HG03066 (cell line): ENCODE results near the gene RAET1L.
"Not testable (repeated sequence)": the region's sequence is repeated elsewhere in the genome, so short reads cannot be mapped to it uniquely, and the experiment has no call there.

Experiments used
- ATAC-seq: cut with Tn5 transposase; IDR thresholded peaks from one replicate; pipeline ENCODE4 v1.9.1; 2021; ENCODE audit warnings: low read depth; ENCODE audit not compliant: unreplicated experiment

RAET1L gene

DNA sequence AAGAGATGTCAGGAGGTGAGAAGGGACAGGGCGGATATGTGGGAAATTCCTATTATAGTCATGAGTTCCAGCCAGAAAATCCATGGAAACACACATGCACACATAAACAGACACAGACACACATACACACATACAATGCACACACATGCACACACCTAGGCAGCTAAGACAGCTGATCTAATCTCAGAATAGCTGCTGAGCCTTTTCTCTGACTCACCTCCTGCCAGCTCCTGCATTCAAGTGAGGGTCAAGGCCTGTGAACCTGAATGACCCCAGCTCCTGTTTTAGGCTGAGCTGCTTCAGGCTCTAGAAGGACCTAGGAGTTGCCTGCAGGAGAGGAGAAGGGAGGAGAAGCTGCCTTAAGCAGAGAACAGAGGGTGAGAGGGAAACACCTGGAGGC is 21.6 kb upstream of the RAET1L start:
- no peak for ATAC-seq

DNA sequence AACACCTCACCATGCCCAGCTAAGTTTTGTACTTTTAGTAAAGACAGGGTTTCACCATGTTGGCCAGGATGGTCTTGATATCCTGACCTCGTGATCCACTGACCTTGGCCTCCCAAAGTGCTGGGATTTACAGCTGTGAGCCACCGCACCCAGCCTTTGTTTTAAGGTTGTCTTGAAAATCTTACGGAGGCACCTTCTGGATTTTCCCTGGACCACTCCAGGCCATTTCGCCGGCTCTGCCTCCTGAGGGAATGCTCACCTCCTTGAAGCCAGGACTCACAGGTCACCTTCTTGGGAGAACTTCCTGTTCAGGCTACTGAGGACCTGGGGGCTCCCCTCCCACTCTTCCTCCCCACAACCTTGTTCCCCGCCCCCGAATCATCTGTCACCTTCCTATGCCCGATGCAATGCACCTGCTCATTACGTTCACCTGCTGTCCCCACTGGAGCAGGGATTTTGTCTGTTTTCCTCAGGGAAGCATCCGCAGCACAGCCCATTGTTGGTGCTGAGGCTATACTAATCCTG is 19.4 kb upstream of the RAET1L start:
- ATAC-seq: no peak

DNA sequence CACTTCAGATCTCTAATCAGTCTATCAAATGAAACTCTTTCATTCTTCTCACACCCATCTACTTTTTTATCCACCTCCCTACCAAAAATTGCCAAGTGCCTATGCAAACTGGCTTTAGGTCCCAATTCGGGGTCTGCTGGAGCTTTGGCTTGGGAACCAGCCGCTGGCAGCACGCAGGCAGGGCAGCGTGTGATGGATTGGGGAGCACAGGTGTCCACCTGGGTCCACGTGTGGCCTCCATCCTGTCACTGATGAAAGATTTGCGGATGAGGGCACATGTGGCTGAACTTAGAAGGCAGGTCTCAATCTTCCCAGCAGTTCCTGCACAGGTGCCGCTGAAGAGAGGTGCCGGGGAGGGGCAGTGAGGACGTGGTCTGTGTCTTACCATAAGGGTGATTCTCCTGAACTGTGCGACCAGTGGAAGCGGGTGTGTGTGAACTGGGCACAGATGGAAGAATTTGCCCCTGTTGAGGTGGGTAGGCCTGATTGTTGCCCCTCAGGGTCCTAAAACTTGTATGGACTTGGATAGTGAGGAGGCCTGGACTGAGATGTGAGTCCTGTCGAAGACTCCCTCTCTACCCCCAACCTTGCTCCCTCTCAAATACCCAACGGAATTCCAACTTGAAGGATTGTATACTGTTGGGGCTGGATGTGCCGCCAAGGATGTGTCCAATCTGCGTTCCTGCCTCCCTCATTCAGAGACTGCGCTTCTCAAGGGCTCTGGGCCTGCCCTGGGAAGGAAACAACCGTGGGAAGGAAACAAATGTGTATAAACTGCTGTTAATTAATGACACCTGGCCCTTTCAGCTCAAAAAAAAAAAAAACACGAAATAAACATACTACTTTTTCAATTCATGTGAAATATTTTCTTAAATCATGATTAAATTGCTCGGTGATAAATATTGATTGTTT is 18.4 kb upstream of the RAET1L start:
- ATAC-seq: no peak

DNA sequence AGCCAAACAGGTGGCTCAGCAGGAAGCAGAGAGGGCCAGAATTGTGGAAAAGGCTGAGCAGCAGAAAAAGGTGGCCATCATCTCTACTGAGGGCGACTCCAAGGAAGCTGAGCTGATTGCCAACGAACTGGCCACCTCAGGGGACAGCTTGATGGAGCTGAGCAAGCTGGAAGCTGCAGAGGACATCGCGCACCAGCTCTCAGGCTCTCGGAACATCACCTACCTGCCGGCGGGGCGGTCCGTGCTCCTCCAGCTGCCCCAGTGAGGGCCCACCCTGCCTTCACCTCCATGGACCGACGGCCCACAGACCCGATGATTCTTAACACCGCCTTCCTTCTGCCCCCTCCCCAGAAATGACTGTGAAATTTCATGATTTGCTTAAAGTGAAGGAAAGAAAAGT is 17.8 kb upstream of the RAET1L start:
- ATAC-seq: no peak

DNA sequence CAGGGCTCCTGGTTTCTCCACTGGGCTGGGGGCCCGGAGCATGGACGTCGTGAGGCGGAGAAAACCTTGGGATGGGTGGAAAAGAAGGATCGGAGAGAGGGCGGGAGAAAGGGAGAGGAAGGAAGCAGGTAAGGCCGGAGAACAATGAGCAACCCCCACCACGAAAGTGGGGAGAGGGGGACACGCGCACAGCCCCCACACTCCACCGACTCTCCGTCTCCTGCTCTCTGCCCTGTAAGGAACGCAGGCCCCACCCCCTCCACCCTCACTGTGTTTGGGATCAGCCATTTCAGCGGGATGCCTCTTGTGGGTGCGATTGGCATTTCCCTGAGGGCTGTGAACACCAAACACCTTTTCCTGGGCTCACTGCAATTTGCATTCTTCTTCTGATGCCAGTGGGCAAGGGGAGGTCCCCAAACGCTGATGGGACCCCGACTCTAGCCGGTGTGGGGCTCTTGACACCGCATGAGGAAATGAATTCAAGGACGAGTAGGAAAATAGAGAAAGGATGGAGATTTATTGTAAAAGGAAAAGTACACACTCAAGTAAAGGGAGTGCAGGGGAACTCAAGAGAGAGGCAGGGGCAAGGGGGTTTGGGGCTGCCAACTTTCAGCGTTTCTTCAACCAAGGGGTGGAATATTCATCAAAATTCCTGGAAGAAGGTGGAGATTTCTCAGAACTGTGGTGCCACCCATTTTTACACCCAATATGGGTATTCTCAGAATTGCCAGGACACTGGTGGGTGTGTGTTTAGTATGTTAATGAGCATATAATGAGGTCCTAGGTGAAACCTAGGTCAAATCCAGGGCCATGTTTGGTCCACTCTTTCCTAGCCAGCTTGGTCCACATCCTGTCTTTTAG is 13.1 kb upstream of the RAET1L start:
- no peak for ATAC-seq

DNA sequence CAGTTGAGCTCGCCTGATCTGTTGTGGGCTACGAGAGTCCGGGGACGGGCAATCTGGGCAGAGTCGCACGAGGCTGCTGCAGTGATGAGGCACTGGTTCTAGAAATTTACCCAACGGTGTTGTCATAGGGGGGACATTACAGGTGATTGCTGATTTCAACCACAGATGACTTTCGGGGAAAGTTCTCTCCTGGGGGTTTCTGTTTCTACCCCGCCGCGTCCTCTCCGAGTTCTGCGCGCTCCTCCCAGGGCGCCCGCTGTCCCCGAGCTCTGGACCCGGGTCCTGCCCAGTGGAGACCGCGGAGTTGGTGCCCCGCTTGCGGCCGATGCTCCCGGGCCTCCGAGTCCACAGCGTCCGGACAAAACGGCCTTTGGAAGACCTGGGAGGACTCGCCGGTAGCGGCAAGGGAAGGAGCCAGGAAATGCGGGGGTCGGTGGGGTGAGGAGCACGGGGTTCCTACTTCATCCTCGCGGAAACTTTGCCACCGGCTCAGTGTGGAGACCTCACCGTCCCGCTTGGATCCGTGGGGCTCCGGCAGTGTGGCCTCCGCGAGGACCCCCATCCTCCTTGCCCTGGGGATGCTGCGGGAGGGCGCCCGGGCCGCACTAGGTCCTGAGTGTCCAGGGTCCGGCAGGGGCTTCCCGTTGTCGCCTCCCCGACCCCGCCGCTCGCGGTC is 12.3 kb upstream of the RAET1L start:
- no peak for ATAC-seq

DNA sequence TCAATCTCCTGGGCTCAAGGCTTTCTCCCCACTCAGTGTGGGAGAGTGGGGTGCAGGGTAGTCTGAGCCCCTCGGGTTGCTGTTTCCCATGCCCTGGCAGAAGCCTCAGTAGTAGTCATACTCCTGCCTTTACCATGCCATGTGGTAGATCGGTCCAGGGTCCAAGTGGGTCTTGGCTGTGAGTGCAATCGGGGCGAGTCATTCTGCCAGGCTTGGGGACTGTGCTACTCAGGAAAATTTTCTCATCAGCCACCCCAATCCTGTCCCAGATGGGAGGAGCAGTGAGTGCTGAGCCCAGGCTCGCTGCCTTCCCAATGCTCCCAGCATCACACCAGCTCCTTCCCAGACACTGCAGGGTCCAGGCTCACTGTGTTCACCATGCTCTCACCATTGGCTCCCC is 10.7 kb upstream of the RAET1L start:
- ATAC-seq: no peak

DNA sequence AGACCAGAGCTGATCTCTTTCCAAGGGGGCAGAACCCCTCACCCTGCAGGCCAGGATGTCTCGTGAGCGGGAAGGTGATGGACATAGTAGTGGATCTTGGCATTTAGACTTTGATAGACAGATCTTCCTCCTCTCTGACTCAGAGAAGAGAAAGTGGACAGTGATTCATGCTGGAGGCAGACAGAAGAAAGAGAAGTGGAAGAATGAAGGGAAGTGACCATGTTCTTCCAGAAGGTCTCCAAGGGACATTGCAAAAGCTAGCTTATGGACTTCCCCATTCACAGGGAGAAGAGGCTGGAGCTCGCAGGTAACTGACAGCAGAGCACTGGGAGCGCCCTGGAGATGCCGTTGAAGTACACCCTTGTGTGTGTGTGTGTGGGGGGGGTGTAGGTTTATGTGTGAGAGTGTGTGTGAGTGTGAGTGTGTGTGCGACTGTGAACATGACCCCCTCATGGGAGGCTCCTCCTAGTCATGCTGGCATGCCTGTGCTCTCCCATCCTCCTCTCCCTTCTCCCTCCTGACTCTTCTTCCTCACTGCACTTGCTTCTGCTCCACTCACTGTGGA is 8.0 kb upstream of the RAET1L start:
- ATAC-seq: no peak

DNA sequence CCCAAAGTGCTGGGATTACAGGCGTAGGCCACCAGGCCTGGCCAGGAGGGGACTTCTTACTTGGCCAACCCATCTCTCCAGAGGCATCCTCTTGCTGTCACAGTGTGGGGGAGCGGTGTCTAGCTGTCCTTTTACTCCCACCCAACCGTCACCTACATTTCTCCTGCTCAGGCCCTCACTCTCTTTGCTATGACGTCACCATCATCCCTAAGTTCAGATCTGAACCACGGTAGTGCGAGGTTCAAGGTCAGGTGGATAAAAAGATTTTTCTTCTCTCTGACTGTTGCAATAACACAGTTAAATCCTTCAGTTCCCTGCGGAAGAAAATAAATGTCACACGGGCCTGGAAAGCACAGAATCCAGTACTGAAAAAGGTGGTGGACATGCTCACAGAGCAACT is 7.3 kb upstream of the RAET1L start:
- ATAC-seq: no peak

DNA sequence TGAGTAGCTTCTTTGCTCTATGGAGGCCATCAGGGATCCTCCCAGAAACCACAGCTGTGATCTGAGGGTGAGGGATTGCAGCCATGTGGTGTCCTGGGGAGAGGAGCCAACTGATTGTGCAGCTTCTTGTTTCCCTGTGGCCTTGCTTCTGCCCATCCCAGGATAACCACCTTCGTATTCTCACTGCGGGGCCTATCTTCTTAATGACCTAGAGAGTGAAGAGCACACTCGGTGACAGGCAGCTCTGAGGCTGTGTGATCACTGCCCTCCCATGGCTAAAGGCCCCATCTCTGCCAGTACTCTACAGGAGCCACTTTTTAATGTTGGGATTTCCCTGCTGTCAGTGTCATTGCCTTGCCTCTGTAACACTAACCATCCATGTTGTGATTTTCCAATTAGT is 5.3 kb upstream of the RAET1L start:
- no peak for ATAC-seq

DNA sequence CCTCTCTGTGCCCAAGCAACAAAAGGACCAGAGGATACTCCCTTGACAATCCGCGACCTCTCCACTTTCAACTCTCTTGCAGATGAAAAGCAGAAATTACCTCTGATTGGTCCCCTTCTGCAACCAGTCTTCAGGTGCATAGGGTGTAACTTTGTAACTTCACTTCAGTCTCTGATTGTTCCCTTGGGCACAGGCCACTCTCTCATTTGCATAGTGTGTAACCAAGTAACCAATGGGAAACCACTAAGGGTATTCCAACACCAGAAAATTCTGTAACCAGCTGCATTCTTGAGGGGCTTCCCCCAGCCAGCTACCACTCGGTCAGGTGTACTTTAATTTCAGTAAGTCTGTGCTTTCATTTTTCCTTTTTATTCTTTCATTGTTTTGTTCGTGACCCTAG is 4.4 kb upstream of the RAET1L start:
- ATAC-seq: no peak

DNA sequence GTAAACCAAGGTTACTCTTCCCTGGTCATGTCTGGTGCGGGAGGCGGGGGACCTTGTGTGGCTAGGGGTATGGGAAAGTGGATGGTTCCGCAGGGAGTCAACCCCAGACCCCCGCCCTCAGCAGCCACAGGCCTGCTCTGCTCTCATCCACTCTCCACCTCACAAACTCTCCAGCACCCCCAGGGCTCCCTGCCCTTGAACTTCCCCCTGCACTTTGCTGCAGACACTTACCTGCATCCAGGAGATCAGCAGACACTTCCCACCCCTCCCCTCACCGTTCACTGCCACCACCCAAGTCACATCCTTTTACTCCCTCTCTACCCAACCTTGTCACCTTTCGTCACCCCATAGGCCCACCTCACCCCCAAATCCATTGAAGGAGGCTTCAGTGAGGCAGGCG is 3.9 kb upstream of the RAET1L start:
- no peak for ATAC-seq

DNA sequence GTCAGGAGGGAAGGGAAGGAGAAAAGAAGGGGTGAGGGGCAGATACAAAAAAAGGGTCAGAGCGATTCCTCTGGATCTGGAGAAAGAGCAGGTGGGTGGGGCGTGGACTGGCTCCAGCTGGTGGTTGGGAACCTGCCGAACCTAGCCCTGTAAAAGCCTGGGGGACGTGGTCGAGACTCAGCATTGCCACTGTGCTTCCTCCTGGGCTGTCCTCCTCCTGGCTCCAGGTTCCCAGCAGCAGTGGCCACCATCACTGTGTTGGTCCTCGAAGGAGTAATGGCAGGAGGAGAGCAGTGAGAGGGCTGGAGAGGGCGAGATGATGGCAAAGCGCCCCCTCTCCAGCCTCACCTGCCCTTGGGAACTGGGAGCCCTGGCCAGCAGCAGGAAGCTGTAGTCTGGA is 3.5 kb upstream of the RAET1L start:
- ATAC-seq: no peak

DNA sequence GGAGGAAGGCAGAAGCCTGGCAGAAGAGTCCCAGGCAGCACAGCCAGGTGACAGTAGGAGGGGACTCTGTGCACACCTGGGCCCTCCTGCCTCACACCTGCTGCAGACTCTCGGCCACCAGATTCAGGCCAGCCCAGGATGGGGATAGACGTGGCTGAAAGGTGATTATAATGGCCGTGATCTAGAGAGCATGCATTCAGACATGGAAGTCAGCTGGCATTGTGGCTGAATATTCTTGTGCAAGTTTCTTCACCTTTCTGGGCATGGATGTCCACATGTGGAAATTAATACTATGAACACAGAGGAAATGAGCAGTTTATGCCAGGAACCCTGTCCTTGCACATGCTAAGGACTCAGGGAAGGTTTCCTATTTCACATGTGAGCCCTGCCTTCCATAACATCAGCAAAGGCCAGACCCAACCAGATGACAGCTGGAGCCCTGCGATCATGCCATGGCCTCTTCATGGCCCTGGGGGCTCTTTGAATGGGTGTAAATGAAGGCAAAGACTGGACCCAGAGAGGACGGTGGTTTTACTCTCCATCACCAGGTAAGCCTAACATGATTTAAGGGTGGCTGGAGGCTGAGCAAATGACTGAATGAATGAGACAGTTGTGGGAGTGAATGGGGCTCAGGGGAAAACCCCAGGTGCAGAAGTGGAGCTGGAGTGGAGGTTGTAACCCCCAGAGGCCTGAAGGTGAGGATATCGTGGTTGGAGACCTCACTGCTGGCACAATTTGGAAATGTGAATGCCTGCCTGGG is 2.7 kb upstream of the RAET1L start:
- ATAC-seq: no peak

DNA sequence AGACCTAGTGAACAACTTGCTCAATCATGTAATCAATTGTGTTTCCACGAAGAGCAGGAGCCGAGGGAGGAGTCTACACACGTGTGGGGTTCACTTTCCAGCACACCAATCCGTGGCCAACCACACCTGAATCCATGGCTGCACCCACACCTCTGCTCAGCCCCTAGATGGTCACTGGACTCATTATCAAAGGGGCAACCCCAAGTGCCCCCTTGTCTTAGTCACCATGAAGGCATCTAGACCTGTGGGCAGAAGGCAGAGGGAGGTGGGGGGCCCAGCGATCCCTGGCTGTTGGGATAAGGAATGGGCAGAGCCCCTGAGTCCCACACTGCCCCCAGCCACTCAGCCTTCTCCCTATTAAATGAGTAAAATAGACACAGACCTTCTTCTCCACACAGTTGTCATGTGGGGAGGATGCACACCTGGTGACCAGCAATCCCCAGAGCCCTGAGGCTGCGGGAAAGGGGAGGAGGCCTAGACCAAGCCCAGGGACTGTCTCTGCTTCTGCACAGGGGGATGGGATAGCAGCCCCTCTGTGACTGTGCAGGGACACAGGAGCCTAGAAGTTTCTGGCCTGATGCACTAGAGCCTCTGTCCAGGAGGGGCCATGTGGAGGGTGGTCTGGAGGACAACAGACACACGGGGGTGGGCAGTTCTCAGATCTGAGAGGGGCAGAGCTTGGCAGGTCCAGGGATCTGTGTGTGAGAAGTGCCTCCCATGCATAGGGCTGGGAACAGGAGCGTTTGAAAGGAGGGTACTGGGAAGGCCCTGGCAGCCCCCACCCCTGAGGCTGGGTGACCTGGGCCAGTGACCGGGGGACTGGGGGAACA is 1.9 kb upstream of the RAET1L start:
- ATAC-seq: no peak

DNA sequence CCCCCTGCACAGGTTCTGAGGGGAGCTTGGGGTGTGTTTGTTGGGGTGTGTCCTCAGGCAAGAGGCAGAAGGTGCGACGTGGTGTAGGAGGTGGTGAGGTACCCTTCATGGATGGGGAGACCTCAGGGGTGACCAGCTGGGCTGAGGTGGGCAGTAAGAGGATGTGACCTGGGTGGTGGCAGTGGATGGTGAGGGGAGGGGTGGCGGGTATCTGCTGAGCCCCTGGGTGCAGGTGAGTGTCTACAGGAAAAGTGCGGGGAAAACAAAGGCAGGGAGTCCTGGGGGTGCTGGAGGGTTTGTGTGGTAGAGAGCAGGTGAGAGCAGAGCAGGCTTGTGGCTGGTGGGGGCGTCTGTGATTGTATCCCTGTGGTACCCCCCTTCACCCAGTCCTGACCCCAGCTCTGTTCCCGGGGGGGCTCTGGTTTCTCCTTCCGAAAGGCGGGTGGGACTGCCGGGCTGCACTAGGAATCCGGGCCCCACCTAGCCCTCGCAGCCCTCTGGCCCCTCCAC is 631 bp downstream of the RAET1L start:
- no peak for ATAC-seq

DNA sequence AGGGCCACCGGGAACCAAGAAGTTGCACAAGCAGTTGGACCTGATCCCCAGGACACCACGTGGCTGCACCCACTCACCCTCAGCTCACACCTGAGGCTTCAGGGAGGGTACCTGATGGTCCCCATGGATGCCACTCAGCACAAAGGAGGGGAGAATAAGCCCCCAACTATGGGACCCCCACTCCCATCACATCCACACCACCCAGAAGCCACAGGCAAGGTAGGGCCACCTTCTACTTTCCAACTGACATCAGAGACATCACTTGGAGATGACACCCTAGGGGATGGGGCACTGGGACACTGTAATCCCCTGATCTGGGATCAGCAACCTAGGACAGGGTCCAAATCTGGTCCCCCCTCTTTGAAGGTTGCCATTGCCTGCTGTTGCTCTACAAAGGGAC is 1.3 kb downstream of the RAET1L start:
- ATAC-seq: not testable (repeated sequence)

DNA sequence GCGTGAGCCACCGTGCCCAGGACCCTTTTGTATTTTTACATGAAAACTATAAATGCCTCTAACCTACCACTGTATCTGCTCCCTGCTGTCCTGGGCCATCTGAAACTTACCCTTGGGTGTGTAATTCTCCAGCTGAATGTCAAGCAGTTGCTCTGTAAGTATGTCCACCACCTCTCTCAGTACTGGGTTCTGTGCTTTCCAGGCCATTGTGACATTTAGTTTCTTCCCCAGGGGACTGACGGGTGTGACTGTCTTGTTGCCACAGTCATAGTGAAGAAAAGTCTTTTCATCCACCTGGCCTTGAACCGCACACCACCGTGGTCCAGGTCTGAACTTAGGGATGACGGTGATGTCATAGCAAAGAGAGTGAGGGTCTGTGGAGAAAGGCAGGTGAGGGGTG is 3.5 kb downstream of the RAET1L start:
- not testable (repeated sequence) for ATAC-seq
